Spleen (tissue), 7 donors: Measurements from ENCODE around the gene SYCP2.

ENCODE experiments used
- CTCF ChIP-seq, 11 experiments: fragments of 200-600 bp in 7 of 11; fragments of 450-650 bp in 4 of 11; sonication (generic) in 4 of 11; IDR thresholded peaks in 8 of 11; conservative IDR thresholded peaks in 3 of 11; 1 replicate in 7 of 11; 2 replicates in 4 of 11; pipeline versions ENCODE4 v1.4.0 to v1.8.0; 2016 to 2021; ENCODE audit warnings: antibody characterized with exemption in 11 of 11, inconsistent platforms in 4 of 11, mild to moderate bottlenecking in 1 of 11
- POLR2A ChIP-seq, 3 donors: fragments of 450-650 bp; IDR thresholded peaks; one replicate each; pipeline ENCODE4 v1.5.1; 2017; ENCODE audit warnings: antibody characterized with exemption in 3 of 3, mild to moderate bottlenecking in 1 of 3
- donor health status: DM: no; HTN: no; CAD: no; lungs with moderate emphysema.
- donor health status: DM: no; HTN: no; CAD: no.
- donor health status: DM: no; HTN: no; CAD: no.

- TF ChIP-seq CTCF (IDR thresholded peaks at IDR 0.05 in 8 of 11, conservative IDR thresholded peaks at IDR 0.05 in 3 of 11) = no peak
- TF ChIP-seq POLR2A (IDR thresholded peaks at IDR 0.05) = no peak
These were observed 5.8 kb upstream of the SYCP2 start for GRCh38 chr20:59939052-59939878.
